Head of caudate nucleus (tissue), 42 donors: ENCODE data around the gene ARIH1.
A peak's percentile ranks its signal among the peaks of the same experiment; 100 is the strongest.

Experiments
- DNase-seq, 42 donors: peaks; one replicate each; pipeline versions ENCODE4 v3.0.0 to v3.0.0-alpha.2; 2020 to 2021; ENCODE audit warnings: mixed read lengths in 7 of 42
- intact Hi-C: fragments of 100-400 bp; cut with DNase I; formaldehyde crosslinking; loops from one replicate; pipeline ENCODE4 v1.15.0; 2022

Gene ARIH1

DNA sequence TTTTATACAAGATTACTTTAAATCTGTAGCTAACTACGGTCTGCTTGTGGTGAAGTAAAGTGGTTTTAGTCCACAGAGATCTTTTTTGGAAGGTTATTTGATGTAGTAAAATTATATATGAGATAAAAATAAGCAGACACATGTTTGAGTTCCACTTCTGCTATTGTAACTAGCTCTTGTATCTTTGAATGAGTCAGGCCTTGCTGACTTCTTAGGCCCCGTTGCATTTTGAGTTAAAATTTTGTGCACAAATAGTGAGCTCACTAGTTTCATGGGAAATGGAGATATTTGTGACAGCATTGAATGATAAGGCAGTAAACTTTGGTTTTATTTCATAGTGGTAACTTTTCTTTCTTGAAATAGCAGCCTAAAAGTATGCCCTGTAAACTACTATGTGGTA is 42.6 kb downstream of the ARIH1 start:
- intact Hi-C loops, result no loop called here
- no peak for DNase-seq

DNA sequence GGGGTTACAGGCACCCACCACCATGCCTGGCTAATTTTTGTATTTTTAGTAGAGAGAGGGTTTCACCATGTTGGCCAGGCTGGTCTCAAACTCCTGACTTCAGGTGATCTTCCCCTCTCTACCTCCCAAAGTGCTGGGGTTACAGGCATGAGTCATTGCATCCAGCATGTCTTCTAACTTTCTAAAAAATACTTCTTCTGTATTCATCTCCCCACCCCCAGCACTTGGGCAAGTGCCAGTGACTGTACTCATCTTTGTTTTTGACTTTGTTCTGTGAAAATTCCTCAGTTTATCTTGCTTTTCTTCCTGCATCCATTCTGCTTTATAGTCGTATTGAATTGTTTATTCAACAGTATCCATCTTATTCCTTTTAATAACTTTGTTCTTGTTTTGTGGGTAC is 47.6 kb downstream of the ARIH1 start:
- peak in 19 of 42 donors; percentile 9 to 59 (median 27) for DNase-seq
- intact Hi-C loops, result no loop called here

DNA sequence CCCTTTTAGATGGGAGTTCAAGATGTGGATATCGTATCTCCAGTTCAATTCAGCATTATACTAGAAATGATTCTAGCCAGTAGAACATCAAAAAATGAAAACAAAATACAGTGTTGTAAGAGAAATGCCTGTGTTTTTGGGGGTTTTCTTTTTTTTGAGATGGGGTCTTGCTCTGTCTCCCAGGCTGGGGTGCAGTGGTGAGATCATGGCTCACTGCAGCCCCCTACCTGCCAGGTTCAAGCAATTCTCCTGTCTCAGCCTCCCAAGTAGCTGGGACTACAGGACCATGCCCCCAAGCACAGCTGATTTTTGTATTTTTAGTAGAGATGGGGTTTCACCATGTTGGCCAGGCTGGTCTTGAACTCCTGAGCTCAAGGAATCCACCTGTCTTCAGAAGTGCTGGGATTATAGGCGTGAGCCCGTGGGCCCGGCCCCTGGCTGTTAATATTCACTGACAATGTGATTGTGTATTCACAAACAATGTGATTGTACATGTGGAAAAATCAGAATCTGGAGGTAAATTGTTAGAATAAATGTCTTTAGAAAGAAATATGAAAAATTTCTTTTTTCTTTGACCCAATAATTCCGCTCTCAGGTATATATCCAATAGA is 59.0 kb downstream of the ARIH1 start:
- peak in 1 of 42 donors; percentile 9 for DNase-seq
- intact Hi-C loops, result no loop called here

DNA sequence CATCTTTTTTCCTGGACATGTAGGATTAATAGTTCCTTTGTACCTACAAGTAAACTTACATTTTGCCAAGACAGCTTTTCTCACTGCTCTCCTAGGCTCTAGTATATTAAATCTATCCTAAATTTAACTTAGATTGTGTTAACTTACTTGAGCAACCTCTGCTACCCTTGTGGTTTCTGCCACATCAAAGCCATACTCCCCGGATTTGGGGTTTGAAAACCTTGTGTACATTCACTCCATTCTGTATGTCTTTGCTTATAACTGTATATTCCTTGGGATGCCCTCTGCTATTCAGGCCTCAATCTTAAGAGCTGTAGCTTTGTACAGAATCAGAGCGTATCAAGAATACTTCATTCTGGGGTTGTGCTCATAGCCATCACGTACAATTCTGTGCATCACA is 60.4 kb downstream of the ARIH1 start:
- intact Hi-C loops, result no loop called here
- no peak for DNase-seq

DNA sequence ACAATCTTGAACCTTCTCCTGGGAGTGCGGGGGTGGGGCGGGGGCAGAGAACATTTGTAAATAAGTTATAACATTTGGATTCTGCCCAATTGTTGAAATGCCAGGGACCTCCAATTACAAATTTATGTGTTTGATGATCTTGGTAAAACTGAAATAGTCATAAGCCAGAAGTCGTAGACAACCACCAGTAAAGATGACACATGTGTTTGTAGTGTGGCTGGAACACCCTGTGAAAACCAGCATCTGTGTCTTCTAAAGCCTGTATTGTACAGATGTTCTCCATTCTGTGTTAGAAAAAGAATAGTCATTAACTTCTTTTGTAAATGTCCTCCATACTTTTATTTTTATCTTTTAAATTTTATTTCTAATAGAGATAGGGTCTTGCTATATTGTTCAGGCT is 61.8 kb downstream of the ARIH1 start:
- intact Hi-C loops, result no loop called here

DNA sequence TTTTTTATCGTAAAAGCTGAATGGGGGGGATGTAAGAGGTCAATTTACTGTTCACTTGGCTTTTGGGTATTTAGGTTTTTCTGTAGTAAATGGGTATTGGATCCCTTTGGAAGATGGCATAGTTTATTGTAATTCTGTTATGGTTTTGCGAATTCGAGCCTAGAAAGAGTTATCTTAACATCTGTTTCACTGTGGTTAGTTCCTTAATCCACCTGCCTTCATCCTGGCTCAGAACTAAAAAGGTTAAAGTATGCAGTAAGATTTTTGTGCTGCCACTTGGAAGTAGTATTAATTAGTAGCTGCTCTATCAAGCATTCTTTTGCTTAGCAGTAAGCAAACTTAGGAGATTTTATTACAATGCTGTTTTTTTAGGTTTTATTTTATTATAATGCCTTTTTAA is 62.4 kb downstream of the ARIH1 start:
- DNase-seq, result no peak
- intact Hi-C loops, result no loop called here

More for the DNA sequence above, 61.8 kb downstream of the ARIH1 start:
- DNase-seq, result no peak

DNA sequence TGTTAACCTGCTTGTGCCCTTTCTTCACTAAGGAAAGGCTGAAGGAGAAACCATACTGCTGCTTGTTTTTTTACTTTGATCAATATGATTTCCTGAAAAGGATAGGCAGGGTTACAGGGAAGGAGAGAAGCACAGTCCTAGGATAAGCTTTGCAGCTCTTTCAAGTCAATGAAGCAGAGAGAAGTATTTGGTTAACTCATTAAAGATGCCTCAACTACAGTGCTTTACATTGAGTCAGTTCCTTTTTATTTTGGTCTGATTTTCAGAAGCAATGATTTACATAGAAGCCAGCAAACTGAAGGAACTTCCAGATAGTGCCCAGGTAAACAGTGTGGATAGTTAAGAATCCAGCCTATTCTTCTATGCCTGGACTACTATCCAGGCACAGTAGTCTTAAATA is 64.8 kb downstream of the ARIH1 start:
- no peak for DNase-seq
- intact Hi-C loops, result no loop called here

DNA sequence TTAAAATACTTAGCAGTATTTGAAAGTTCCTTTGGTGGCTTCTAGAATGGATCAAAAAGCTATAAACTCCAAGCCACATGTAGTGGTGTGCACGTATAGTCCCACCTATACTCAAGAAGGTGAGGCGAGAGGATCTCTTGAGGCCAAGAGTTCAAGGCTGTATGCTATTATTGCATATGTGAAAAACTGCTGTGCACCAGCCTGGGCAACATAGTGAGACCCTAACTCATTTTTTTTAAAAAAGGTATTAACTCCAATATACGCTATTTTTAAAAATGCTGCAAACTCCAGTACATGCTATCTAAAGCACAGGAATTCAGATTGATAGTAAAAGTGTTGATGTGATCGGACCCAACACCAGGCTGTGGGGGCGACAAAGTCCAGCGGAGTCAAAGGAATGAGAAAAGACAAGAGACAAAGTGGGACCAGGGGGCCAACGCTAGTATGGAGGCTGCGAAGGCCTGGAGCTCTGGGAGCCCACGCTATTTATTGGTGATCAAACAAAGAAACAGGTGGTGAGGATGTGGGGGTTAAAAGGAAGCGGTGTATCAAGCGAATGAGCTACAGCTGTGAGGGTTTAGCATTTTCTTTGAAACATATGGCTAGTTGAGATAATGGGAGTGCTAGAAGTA is 66.6 kb downstream of the ARIH1 start:
- intact Hi-C loops, result no loop called here
- DNase-seq, result no peak

DNA sequence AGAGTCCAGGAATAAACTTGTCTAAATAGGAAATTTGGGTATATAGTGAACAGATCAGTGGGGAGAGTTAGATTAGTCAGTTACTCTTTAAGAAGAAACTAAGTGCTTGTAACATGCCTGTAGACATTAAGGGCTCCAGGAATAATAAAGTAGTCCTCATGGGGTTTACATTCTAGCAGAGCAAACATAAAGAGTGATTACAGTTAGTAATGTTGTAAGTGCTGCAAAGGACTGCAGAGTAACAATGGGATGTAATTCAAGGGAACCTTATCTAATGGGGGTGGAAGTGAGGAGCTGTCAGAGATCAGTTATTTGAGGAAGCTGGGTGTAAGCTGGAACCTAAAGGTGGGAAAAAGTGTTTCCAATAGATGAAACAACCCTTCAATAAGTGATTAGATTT is 67.5 kb downstream of the ARIH1 start:
- intact Hi-C loops, result no loop called here
- no peak for DNase-seq

DNA sequence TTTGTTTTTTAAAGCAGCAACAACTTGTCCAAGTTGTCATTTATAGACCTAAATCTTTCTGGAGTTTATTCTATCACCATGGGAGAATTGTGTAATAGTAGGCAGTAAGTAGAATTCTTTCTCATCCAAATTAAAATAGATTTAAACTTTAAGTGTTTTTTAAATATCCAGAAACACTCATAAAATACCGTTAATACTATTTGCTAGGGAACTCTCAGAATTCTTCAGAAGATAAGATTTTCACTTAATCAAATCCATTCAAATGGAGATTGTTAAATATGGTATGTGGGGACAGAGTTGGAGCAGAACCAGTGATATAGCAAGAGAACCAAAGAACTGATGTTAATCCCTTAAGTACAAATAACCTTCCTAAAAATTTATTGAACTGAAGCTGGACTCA is 71.0 kb downstream of the ARIH1 start:
- intact Hi-C loops, result no loop called here
- DNase-seq, result no peak

DNA sequence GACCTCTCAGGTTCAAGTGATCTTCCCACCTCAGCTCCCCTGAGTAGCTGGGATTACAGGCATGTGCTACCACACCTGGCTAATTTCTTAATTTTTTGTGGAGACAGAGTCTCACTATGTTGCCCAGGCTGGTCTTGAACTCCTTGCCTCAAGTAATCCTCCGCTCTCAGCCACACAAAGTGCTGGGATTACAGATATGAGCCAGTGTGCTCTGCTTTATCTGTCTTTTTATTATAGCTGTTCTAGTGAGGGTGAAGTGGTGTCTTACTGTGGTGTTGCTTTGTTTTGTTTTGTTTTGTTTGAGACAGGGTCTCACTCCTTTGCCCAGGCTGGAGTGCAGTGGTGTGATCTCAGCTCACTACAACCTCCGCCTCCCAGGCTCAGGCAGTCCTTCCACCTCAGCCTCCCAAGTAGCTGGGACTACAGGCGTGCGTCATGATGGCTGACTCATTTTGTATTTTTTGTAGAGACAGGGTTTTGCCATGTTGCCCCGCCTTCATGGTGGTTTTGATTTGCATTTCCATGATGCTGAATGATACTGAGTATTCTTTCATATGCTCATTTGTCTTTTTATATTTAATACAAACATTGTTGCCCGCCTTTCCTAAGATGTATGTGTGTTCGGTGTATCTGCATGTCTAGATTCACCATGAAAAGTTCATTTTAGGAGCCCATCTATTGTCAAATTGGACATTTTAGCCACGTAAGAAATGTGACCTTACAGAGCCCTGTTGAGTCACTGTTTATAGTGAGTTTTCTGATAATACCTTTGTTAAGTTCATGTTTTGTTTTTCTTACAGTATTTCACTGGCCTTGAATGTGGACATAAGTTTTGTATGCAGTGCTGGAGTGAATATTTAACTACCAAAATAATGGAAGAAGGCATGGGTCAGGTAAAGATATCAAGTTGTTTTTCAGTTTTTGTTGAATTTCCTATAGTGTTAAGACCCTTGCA is 80.6 kb downstream of the ARIH1 start:
- intact Hi-C loops, result no loop called here
- no peak for DNase-seq

DNA sequence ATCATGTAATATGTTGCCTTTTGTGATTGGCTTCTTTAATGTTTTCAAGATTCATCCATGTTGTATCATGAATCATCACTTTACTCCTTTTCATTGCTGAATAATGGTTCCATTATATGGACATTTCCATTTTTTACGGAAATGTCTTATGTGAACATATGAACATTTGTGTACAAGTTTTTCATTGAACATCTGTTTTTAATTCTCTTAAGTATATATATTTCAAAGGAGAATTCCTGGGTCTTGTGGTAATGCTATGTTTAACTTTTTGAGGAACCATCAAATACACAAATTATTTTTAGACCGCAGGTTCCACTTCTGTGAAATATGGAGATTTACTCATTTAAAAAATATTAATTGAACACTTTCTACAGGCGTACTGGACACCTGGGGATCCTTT is 85.7 kb downstream of the ARIH1 start:
- no peak for DNase-seq
- intact Hi-C loops, result no loop called here

DNA sequence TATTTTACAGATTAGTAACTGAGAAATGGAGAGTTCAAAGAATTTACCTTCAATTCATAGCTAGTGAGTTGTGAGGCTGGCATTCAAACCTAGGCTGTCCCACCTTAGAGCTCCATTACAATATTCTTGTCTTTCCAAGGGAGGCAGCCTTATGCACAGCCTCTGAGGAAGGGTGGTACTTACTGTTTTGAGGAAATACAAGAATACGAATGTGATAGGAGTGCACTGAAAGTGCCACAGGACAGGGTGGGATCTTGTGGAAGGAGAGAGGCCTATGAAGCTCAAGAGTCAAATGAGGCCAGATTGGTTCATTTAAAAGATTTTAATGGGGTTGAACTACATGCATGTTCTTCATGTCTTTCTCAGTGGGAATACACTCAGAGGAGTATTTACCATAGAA is 86.3 kb downstream of the ARIH1 start:
- intact Hi-C loops, result no loop called here
- no peak for DNase-seq

DNA sequence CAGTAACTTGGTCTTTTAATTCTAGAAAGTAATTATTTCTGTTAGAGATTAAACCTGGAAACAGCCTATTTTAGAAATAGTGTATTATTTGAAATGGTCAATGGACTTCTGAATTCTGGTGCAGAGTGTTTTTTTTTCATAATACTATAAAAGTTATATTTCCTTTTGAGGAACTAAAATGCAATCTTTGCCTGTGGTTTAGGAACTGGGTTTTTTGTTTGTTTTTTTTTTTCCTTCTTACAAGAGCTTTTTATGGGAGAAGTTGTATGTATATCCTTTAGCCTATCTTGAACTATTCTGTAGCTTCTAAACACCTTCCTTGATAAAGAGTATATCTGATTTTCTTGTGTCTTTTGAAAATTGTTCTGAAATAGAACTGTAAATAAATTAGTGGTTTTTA is 88.3 kb downstream of the ARIH1 start:
- intact Hi-C loops, result no loop called here
- no peak for DNase-seq

DNA sequence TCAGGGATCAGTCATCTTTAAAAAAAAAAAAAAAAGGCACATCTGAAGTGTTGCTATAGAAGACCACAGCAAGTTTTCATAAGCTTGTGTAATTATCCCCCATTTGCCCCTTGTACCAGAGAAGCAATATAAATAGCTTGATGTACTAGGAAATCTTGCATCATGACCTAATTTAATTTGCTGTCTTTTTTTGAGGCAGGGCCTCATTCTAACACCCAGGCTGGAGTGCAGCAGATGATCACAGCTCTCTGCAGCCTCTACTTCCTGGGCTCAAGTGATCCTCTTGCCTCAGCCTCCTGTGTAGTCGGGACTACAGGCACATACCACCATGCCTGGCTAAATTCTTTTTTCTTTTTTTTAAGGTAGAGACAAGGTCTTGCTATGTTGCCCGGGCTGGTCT is 88.7 kb downstream of the ARIH1 start:
- intact Hi-C loops, result no loop called here
- DNase-seq, result no peak

DNA sequence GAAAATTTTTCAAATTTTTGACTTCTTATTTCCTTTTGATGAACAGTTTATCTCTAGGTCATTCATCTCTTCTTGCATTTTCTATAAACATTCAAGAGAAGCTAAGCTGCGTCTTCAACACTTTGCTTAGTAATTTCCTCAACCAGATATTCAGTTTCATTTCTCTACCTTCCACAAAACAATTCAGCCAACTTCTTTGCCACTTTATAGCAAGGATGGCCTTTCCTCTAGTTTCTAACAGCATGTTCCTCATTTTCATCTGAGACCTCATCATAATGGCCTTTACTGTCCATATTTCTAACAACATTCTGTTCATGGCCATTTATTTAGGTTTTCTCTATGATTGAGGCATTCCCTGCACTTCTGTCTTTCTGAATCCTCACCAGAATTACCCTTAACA is 90.0 kb downstream of the ARIH1 start:
- intact Hi-C loops, result no loop called here
- no peak for DNase-seq

DNA sequence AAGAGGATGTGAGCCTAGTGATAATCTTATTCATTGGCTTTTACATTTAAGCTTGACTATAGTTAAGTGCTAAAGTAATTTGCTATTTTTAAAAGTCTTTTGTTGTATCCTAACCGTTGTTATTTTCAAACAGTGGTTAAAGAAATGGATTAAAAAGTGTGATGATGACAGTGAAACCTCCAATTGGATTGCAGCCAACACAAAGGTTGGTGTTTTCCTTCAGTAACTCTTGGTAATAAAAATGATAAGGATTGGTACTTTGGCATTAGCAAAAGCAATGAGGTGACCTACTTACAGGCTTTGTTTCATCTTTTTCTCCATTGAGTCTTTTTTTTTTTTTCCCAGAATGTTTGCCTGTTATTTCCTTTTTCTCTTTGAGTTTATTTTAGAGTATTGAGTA is 92.8 kb downstream of the ARIH1 start:
- no peak for DNase-seq
- intact Hi-C loops, result no loop called here

DNA sequence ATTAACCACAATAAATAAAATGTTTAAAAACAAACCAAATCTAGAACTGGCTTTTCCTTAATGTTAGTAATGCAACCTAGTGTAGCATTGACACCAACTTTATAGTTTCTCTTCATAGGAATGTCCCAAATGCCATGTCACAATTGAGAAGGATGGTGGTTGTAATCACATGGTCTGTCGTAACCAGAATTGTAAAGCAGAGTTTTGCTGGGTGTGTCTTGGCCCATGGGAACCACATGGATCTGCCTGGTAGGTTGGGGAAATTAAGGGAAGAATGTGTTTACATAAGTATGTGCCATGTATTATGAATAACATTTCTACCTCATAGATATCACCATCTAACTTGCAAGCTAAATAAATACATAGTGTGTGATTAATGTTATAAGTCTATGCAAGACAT is 95.9 kb downstream of the ARIH1 start:
- DNase-seq, result no peak
- intact Hi-C loops, result no loop called here

DNA sequence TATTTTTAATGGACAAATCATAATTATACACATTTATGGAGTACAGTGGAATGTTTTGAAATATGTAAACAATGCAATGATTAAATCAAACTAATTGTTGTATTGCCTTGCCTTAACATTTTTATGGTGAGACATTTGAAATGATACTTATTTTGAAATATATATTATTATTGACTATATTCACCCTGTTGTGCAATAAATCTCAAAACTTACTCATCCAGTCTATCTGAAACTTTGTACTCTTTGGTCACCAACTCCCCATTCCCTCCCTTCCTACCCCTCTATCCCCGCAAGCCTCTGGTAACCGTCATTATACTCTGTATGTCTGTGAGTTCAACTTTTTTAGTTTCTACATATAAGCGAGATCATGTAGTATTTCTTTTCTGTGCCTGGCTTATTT is 105.7 kb downstream of the ARIH1 start:
- intact Hi-C loops, result no loop called here

DNA sequence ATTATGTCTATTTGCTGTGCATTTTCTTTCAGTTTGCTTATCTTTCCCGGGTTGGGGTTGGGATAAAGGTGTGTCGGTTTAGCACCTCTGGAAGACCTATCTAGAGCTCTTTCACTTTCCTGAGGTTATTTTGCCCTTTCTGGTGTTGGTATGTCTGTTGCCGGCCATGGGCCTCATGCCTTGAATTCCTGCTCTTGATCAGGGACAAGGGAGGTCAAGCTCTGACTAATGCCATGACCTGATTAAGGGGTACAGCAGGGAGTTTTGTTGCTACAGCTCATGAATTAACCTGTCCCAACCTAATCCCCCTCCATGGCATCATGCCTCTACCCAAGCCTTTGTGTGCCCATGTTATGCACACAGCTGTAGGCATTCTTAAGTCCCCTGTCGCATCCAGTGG is 109.9 kb downstream of the ARIH1 start:
- intact Hi-C loops, result no loop called here
- DNase-seq, result no peak

More for the DNA sequence above, 105.7 kb downstream of the ARIH1 start:
- DNase-seq, result no peak
